Measurements from ENCODE around the gene FOXO1.

Gene FOXO1

DNA sequence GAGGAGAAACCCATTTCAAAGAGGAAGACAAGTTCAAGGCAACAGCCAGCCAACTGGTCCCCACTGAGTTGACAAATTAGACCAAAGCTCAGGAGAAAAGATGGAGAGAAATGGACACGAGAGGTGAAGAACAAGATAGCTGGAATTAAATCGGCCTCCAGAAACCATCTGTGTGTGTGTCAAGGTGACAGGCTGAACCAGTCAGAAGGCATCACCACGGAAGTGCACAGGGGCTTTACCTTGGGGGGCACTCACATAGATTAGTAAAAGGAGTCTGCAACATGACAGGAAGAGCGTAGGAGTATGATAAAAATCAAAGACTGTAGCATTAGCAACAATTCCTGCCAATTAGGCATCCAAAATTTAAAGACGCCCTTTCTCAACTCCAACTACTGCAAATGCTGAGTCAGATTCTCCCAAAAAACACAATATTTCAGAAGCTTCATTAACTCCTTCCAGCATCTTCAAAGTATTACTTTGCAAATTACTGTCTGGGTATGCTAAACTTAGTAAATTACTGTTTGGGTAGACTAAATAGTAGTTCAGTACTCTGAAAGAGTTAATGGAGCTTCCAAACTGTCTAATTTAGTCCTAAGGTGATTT is 66.2 kb downstream of the FOXO1 start:
- no peak for DNase-seq (ENCODE audit: low read depth in 2 of 2)
- no peak overlapping the region for H3K4me3 ChIP-seq (replicated peaks in 1 of 2; ENCODE audit: low read depth in 2 of 2, low read length in 2 of 2)
- TF ChIP-seq, protein P1, sequence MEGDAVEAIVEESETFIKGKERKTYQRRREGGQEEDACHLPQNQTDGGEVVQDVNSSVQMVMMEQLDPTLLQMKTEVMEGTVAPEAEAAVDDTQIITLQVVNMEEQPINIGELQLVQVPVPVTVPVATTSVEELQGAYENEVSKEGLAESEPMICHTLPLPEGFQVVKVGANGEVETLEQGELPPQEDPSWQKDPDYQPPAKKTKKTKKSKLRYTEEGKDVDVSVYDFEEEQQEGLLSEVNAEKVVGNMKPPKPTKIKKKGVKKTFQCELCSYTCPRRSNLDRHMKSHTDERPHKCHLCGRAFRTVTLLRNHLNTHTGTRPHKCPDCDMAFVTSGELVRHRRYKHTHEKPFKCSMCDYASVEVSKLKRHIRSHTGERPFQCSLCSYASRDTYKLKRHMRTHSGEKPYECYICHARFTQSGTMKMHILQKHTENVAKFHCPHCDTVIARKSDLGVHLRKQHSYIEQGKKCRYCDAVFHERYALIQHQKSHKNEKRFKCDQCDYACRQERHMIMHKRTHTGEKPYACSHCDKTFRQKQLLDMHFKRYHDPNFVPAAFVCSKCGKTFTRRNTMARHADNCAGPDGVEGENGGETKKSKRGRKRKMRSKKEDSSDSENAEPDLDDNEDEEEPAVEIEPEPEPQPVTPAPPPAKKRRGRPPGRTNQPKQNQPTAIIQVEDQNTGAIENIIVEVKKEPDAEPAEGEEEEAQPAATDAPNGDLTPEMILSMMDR (IDR thresholded peaks at IDR 0.05; ENCODE audit: low read depth, low read length): no peak

DNA sequence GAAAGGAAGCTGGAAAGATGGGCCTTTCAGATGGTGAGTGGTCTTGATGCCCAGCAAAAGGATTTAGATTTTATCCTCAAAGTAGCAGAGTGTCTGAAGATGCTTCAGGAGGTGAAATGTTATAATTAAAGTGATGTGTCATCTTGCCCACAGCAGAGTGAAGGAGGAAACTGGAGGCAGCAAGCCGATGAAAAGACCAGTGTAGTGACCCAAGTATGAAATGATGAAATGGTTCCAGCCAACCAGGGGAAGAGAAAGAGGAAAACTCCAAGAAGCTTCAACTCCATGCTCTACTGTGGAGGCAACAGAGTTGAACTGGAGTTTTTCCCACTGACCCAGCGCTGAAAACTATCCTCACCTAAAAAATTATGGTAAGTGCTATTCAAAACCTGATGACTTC is 66.7 kb downstream of the FOXO1 start:
- TF ChIP-seq, protein P1 (IDR thresholded peaks at IDR 0.05; ENCODE audit: low read depth, low read length): no peak
- DNase-seq (ENCODE audit: low read depth in 2 of 2): no peak
- no peak overlapping the region for H3K4me3 ChIP-seq (replicated peaks in 1 of 2; ENCODE audit: low read depth in 2 of 2, low read length in 2 of 2)

DNA sequence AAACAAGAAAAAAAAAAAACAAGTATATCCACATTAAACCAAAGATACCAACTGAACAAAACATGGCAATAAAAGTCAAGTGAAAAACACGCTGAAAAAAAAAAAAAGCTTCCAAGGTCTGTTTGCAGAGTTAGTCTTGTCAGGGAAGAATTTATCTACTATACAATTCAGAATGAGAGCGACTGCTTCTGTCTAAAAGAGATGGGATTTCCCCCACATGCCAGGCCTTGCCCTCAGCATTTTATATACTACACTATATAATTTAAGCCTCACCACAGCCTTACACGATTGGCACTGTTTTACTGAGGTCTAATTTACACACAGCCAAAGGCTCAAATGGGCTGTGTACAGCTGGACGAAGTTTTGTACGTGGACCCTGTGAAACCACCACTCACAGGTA is 67.3 kb downstream of the FOXO1 start:
- no peak for DNase-seq (ENCODE audit: low read depth in 2 of 2)
- no peak overlapping the region for H3K4me3 ChIP-seq (replicated peaks in 1 of 2; ENCODE audit: low read depth in 2 of 2, low read length in 2 of 2)
- TF ChIP-seq, protein P1 (IDR thresholded peaks at IDR 0.05; ENCODE audit: low read depth, low read length): no peak

DNA sequence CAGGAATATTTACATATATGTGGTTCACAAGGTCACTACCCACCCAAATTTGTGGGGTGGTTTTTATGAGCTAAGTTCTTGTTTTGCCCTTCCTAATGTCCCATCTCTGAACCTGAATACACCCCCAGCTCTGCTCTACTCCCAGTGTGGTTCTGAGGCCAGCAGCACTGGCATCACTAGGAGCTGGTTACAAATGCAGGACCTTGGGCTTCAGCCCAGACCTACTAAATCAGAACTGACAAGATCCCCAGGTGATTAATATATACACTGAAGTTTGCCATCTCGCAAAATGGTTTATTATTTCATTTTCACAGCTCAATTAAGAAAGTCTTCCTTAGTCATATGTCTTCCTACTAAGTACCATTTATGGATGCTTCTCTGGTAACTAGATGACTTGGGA is 67.9 kb downstream of the FOXO1 start:
- no peak overlapping the region for H3K4me3 ChIP-seq (replicated peaks in 1 of 2; ENCODE audit: low read depth in 2 of 2, low read length in 2 of 2)
- TF ChIP-seq, protein P1 (IDR thresholded peaks at IDR 0.05; ENCODE audit: low read depth, low read length): no peak
- DNase-seq (ENCODE audit: low read depth in 2 of 2): no peak

DNA sequence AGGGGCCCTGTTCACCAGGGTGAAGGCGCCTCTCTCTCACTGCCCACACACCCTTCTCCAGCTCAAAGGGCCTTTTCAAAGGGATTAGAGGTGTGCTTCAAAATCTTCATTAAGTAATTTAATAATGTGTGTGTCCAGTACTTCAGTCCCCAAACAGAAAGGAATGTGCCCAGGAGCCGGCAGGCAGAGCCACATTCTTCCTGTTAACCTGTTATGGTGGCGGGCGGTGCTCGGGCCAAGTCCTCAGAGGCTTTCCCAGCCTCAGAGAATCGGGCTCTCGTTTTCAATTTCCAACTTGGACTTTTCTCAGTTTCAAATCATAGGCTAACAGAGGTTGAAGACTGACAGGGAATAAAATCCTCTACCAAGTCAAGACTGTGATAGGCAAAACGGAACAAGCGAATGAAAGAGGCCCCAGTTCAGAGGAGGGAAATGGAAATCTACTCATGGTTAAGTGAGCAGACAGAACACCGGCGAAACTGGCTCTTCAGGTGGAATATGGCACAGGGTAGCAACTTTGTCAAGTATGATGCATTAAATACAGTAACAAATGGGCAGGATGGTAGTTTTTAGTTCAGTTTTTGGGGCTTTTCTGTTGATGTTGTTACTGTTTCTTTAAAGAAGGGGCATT is 68.6 kb downstream of the FOXO1 start:
- TF ChIP-seq, protein P1 (IDR thresholded peaks at IDR 0.05; ENCODE audit: low read depth, low read length): no peak
- no peak for DNase-seq (ENCODE audit: low read depth in 2 of 2)
- H3K4me3 ChIP-seq (replicated peaks in 1 of 2; ENCODE audit: low read depth in 2 of 2, low read length in 2 of 2): no peak overlapping the region

DNA sequence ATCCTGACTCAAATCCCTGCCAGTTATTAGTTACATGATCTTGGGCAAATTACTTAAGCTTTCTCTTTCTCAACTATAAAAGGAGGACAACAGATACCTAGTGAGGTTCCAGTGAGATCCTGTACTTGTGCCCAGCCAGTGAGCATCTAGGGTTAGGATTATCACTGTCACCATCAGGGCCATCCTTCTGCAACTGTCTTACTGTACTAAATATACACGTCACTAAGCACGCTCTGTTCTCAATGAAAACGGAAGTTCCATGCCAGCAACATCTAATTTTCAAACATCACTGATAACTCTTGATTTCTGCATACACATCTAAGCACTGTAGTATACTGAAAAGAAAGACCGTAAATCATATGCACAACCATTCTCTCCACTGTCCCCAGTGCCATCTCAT is 70.0 kb downstream of the FOXO1 start:
- H3K4me3 ChIP-seq (replicated peaks in 1 of 2; ENCODE audit: low read depth in 2 of 2, low read length in 2 of 2): no peak overlapping the region
- TF ChIP-seq, protein P1 (IDR thresholded peaks at IDR 0.05; ENCODE audit: low read depth, low read length): no peak
- DNase-seq (ENCODE audit: low read depth in 2 of 2): no peak

DNA sequence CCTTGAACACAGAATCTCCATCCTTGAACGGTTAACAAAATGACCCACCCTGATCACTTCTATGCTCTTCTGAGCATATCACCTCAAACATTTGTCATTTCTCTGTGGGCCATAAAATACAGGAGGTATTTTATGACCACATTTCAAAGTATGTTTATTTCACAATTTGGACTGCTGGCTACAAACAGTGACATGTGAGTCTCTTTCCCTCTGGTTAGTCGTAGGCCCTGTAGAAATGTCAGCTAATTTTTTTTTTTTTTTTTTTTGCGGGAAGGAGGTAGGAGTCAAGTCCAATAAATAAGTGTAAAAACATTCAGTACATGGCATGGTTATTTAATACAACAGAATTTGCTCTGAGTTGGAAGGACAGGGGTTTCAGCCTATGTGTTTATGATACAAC is 70.7 kb downstream of the FOXO1 start:
- TF ChIP-seq, protein P1 (IDR thresholded peaks at IDR 0.05; ENCODE audit: low read depth, low read length): no peak
- peak; percentile 34 to 56 for DNase-seq (ENCODE audit: low read depth in 2 of 2)
- no peak overlapping the region for H3K4me3 ChIP-seq (replicated peaks in 1 of 2; ENCODE audit: low read depth in 2 of 2, low read length in 2 of 2)

Data from cardiac fibroblast (primary cell).